Upper lobe of right lung (tissue), 1 donor: ENCODE measurements around the gene PTGR2. TPM values are rescaled to one million over a fixed set of nuclear protein-coding genes. Genes with fewer than 3 reads are reported as not detected.
A peak's percentile ranks its signal among the peaks of the same experiment; 100 is the strongest.

ENCODE experiments used
- ATAC-seq: fragments of 200-7000 bp; cut with Tn5 transposase; one replicate; pipeline ENCODE4 v1.9.1; 2020; ENCODE audit warnings: mild to moderate bottlenecking, moderate library complexity
- DNase-seq: peaks from one replicate; pipeline ENCODE4 v3.0.0-alpha.2; 2020
- H3K27ac ChIP-seq: fragments of 200-600 bp; one replicate; pipeline ENCODE4 v1.8.0; 2022
- H3K27me3 ChIP-seq: fragments of 200-600 bp; one replicate; pipeline ENCODE4 v1.8.0; 2022; ENCODE audit warnings: mild to moderate bottlenecking
- H3K36me3 ChIP-seq: fragments of 200-600 bp; one replicate; pipeline ENCODE4 v1.8.0; 2022
- H3K4me1 ChIP-seq: fragments of 200-600 bp; one replicate; pipeline ENCODE4 v1.8.0; 2022
- H3K4me3 ChIP-seq: fragments of 200-600 bp; one replicate; pipeline ENCODE4 v1.8.0; 2022; ENCODE audit warnings: mild to moderate bottlenecking
- H3K9me3 ChIP-seq: fragments of 200-600 bp; one replicate; pipeline ENCODE4 v1.8.0; 2022
- CTCF ChIP-seq: fragments of 200-600 bp; IDR thresholded peaks from one replicate; pipeline ENCODE4 v1.8.0; 2022; ENCODE audit warnings: antibody characterized with exemption
- intact Hi-C: fragments of 100-400 bp; cut with DNase I; formaldehyde crosslinking; loops from one replicate; pipeline ENCODE4 v1.11.0; 2022
- total RNA-seq: library from RNA; stranded (reverse); fragmentation: NEBNext Ultra II Directional; extraction: Animal tissue kit (Norgen Biotek cat#: 25700); gene quantifications from one replicate; pipeline ENCODE4 v1.2.1, GENCODE V29; 2021
- donor health status: DM: no; HTN: yes; CAD: no; lungs with severe emphysema.

The PTGR2 gene
- total RNA-seq, 1 donor from 2014 or later = 12.9 TPM

DNA sequence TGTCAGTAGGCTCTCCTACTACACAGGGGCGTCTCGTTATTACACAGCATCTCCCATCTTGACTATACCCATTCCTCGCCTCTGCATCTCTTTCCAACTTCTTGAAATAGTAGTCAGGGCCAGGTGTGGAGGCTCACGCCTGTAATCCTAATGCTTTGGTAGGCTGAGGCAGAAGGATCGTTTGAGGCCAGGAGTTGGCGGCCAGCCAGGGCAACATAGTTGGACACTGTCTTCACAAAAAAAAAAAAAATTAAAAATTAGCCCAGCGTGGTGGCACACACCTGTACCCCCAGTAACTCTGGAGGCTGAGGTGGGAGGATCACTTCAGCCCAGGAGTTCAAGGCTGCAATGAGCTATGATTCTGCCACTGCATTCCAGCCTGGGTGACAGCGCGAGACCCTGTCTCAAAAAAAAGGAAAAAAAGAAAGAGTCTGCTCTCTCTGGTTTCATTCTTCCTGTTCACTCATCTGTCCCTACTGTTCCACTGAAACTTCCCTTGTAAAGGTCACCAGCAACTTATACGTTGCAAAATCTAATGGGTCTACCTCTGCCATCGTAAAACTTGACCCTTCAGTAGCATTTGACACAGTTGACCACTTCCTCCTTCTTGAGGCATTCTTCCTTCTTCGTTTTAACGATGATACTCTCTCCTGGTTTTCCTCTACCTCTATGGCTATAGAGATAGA, 41.0 kb upstream of the PTGR2 start:
- H3K4me3 ChIP-seq = no peak overlapping the region
- peak; percentile 86 for ATAC-seq
- no peaks in the 10 kb centered on the region for H3K4me1 ChIP-seq
- no peak overlapping the region for H3K27ac ChIP-seq
- TF ChIP-seq CTCF = no peak
- no peaks in the 10 kb centered on the region for H3K9me3 ChIP-seq
- H3K27me3 ChIP-seq = no peaks in the 10 kb centered on the region
- H3K36me3 ChIP-seq = no peaks in the 10 kb centered on the region
- intact Hi-C loops = no loop called here
- DNase-seq = no peak

DNA sequence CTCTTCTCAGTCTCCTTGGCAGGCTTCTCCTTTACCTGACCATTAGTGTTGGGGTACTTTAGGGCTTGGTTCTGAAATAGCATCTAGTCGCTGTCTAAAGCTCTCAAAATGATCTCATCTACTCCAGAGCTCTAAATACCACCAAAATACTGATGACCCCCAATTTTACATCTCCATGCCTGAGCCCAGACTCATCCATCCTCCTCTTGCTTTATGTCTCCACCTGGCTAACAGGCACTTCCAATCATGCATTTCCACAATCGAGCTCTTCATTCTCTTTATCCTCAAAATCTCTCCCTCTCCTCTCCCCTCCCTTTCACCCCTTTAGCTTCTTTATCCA, 40.5 kb upstream of the PTGR2 start:
- Histone ChIP-seq H3K27me3 (no peaks in the 10 kb centered on the region), H3K27ac (no peak overlapping the region), H3K4me1 (no peaks in the 10 kb centered on the region), H3K4me3 (no peak overlapping the region), H3K36me3 (no peaks in the 10 kb centered on the region), H3K9me3 (no peaks in the 10 kb centered on the region)
- ATAC-seq (no peak), DNase-seq (no peak)
- intact Hi-C loops = no loop called here
- TF ChIP-seq CTCF = no peak

DNA sequence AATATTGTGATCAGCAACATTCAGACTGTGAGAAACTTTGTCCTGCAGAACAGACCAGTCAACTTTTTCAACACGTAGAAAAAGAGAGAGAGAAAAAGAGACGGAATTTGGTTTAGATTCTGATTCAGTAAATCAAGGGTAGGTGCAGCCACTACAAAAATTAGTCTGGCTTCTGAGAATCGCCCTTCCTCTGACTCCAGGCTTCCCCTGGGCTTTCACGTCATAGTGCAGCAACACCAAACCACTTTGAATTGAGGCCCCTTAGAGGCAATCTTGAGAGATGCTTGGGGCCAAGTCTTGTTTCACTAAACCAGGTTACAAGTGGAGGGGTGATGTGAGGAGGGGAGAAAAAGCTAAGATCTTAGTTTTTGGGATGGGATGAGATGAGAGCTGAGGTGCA, 37.5 kb upstream of the PTGR2 start:
- no peak overlapping the region for H3K4me3 ChIP-seq

GRCh38 chr14:73815849-73816248, 35.8 kb upstream of the PTGR2 start:
- H3K4me1 ChIP-seq = no peaks in the 10 kb centered on the region
- no peak overlapping the region for H3K4me3 ChIP-seq
- TF ChIP-seq CTCF = no peak
- no peaks in the 10 kb centered on the region for H3K9me3 ChIP-seq
- ATAC-seq = no peak
- intact Hi-C loops = no loop called here
- no peaks in the 10 kb centered on the region for H3K27me3 ChIP-seq
- H3K36me3 ChIP-seq = no peaks in the 10 kb centered on the region
- no peak overlapping the region for H3K27ac ChIP-seq
- no peak for DNase-seq

More for the DNA sequence above, 37.5 kb upstream of the PTGR2 start:
- Histone ChIP-seq H3K4me1 (no peaks in the 10 kb centered on the region), H3K9me3 (no peaks in the 10 kb centered on the region), H3K27me3 (no peaks in the 10 kb centered on the region), H3K27ac (no peak overlapping the region), H3K36me3 (no peaks in the 10 kb centered on the region)
- ATAC-seq (no peak), DNase-seq (no peak)
- TF ChIP-seq CTCF = no peak
- intact Hi-C loops = no loop called here

GRCh38 chr14:73816393-73816816, 35.2 kb upstream of the PTGR2 start:
- no peaks in the 10 kb centered on the region for H3K36me3 ChIP-seq
- no peak for TF ChIP-seq CTCF
- H3K27ac ChIP-seq = no peak overlapping the region
- H3K4me1 ChIP-seq = no peaks in the 10 kb centered on the region
- H3K4me3 ChIP-seq = no peak overlapping the region
- intact Hi-C loops = no loop called here
- DNase-seq = no peak
- no peaks in the 10 kb centered on the region for H3K9me3 ChIP-seq
- ATAC-seq = peak; percentile 61
- no peaks in the 10 kb centered on the region for H3K27me3 ChIP-seq
